HG03103 (cell line): ENCODE results near the gene GPC1.

Experiments used
- ATAC-seq: cut with Tn5 transposase; IDR thresholded peaks from one replicate; pipeline ENCODE4 v1.9.1; 2021; ENCODE audit warnings: low read depth; ENCODE audit not compliant: unreplicated experiment

Gene GPC1

GRCh38 chr2:240463866-240464481 lies 28.5 kb downstream of the GPC1 start:
- no peak for ATAC-seq

DNA sequence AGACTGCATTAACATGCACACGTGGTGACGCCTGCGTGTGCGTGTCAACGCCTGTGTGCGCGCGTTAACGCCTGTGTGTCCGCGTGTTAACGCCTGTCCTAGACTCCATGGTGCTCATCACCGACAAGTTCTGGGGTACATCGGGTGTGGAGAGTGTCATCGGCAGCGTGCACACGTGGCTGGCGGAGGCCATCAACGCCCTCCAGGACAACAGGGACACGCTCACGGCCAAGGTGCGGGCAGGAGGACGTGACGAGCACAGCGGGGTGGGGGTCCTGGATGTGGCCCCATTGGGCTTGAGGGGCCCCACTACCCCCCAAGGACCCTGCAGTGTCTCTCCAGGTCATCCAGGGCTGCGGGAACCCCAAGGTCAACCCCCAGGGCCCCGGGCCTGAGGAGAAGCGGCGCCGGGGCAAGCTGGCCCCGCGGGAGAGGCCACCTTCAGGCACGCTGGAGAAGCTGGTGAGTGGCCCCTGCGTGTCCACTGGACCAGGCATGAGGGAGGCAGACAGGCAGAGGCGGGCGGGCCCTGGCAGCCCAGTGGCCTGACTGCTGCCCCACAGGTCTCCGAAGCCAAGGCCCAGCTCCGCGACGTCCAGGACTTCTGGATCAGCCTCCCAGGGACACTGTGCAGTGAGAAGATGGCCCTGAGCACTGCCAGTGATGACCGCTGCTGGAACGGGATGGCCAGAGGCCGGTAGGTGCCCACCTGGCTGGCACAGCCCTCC lies 29.2 kb downstream of the GPC1 start:
- ATAC-seq = no peak

DNA sequence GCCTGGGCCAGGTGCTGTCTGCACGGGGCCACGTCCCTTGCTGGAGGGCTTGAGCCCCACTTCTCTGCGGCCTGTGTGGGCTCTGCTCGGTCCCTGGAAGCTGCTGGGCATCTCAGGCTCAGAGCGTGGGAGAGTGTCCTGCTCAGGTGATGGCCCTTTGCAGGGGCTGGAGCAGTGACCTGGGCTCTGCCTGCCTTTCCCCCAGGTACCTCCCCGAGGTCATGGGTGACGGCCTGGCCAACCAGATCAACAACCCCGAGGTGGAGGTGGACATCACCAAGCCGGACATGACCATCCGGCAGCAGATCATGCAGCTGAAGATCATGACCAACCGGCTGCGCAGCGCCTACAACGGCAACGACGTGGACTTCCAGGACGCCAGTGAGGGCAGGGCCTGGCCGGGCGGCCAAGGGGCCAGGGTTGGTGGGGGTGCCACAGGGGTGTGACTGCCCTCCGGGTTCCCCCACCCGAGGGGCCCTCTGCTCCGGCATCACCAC lies 29.9 kb downstream of the GPC1 start:
- no peak for ATAC-seq

GRCh38 chr2:240465765-240466578 lies 30.5 kb downstream of the GPC1 start:
- no peak for ATAC-seq

DNA sequence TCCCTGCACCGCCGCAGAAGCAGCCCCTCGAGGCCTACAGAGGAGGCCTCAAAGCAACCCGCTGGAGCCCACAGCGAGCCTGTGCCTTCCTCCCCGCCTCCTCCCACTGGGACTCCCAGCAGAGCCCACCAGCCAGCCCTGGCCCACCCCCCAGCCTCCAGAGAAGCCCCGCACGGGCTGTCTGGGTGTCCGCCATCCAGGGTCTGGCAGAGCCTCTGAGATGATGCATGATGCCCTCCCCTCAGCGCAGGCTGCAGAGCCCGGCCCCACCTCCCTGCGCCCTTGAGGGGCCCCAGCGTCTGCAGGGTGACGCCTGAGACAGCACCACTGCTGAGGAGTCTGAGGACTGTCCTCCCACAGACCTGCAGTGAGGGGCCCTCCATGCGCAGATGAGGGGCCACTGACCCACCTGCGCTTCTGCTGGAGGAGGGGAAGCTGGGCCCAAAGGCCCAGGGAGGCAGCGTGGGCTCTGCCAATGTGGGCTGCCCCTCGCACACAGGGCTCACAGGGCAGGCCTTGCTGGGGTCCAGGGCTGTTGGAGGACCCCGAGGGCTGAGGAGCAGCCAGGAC lies 31.2 kb downstream of the GPC1 start:
- no peak for ATAC-seq

DNA sequence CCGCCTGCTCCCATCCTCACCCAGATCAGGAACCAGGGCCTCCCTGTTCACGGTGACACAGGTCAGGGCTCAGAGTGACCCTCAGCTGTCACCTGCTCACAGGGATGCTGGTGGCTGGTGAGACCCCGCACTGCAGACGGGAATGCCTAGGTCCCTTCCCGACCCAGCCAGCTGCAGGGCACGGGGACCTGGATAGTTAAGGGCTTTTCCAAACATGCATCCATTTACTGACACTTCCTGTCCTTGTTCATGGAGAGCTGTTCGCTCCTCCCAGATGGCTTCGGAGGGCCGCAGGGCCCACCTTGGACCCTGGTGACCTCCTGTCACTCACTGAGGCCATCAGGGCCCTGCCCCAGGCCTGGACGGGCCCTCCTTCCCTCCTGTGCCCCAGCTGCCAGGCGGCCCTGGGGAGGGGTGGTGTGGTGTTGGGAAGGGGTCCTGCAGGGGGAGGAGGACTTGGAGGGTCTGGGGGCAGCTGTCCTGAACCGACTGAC lies 31.7 kb downstream of the GPC1 start:
- ATAC-seq = no peak

GRCh38 chr2:240467659-240468302 lies 32.3 kb downstream of the GPC1 start:
- ATAC-seq = no peak

DNA sequence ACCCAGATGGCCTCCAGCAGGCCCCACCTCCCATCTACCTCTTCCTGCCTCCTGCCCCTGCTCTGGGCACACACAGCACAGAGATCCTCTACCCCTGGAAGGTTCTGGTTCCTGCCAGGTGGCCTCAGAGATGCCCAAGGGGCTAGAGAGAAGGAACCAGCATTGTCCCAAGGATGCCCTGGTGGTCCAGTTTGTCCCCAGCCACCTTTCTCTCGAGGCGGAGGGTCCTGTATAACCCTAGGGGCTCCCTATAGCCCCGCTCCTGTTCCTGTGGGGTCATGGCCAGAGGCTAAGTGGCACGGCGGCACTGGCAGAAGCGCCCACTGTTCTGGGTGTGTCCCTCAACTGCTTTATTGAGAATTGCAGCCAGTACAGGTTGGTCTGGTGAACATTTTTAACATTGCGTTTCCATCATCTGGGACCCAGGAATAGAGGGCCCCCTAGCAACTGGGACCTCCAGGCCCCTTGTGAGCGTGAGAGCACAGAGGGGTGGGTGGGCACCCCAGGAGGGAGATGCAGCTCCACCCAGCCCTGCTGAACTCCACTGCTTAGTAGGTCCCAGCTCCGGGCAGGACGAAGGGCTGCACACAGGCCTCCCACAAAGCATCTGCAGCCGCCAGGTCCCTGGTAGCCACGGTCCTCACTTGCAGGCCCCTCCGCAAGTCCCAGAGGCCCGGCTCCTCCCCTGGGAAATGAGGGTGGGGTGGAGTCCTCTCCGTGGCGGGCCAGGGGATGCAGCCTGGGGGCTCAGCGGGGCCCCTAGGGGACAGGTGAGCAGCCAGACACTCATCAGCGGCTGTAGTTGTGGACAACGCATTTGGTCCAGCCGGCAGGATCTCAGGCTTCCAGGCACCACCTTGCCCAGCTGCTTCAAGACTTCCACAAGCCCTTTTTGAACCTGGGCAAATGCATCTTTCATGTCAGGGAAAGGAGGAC lies 33.1 kb downstream of the GPC1 start:
- no peak for ATAC-seq

GRCh38 chr2:240469239-240469636 lies 33.8 kb downstream of the GPC1 start:
- ATAC-seq = no peak

GRCh38 chr2:240469740-240470139 lies 34.3 kb downstream of the GPC1 start:
- no peak for ATAC-seq

GRCh38 chr2:240472078-240472790 lies 36.8 kb downstream of the GPC1 start:
- no peak for ATAC-seq

- ATAC-seq = no peak
Measured at GRCh38 chr2:240473211-240473610, 37.7 kb downstream of the GPC1 start.

GRCh38 chr2:240477916-240478315 lies 42.5 kb downstream of the GPC1 start:
- ATAC-seq = no peak

DNA sequence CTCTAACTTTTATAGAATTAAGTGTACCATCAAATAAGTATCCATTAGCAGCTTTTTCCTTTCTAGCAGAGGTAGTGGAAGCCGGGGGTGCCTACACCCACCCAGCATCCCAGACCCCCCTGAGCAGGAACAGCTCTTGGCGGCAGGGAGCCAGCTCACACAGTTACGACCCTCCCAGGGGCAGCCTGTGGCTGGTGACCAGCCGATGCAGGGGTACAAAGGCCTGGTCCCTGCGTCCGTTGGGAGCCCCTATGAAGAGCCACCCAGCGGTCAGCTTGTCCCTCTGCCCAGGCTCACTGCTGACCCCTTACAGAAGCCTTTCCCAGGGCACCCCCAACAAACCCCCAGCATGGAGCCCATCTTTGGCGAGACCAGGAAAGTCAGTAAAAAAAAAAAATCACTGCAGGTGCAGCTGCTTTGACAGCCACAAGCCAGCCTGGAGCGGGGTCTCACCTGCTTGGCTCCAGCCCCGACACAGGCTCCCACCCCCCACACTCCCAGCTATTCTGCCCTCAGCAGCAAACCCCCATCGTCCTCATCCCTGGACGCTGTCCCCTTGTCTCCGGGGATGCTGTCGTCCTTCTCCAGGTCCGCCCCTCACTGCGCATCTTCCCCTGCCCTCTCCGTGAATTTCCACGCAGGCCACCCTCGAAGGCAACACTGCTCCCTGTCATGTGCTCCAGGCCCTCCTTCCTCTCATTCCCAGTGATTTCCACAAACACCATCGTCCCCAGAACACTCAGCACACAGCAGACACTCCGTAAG lies 43.1 kb downstream of the GPC1 start:
- no peak for ATAC-seq

DNA sequence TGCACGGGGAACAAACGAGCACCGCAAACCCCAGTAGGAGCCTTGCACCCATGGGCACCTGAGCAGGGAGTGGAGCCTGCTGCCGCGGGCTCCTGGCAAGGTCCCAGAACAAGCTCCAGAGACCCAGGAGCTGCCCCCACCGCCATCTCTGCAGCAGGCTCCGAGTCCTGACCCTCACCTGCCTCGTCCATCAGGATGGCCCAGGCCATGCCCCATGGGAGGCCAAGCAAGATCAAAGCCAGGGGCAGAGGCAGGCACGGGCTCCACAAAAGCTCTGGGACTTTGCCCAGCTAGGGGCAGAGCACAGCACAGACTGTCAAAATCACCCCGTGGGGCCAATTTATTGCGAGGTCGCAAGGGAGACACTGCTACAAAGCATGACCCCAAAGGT lies 43.6 kb downstream of the GPC1 start:
- ATAC-seq = no peak

DNA sequence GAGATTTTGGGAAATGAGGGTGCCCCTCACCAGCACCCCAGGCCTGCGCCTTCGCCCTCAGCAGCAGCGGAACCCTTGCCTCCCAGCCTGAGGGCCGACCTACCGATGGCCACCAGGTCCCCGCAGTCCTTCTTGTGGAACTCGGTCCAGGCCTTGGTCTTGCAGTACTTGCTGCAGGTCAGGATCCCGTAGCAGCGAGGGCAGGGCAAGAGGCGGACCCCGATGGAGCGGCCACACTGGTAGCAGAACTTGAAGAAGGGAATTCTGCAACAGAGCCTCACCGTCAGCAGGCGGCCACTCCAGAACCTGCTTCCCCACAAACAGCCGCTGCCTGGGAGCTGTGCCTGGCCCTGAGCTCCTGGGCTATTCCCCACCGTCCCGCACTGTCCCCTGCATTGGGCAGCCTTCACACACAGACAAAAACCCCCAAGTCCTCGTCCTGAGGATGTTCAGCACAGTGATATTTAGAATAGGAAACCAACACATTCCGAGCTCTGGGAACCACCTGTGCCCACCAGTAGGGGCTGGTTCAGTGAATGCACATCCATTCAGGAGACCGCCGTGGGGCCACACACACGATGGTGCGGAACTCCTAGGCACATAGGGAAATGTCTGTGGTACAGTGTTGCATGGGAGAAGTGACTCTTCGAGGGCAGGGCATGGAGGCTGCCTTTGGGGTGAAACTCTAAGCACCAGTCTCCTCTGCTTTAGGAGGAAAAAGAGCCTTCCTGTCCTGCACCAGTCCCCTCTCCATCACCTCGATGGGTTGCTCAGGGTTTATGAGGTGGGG lies 45.6 kb downstream of the GPC1 start:
- ATAC-seq = no peak

DNA sequence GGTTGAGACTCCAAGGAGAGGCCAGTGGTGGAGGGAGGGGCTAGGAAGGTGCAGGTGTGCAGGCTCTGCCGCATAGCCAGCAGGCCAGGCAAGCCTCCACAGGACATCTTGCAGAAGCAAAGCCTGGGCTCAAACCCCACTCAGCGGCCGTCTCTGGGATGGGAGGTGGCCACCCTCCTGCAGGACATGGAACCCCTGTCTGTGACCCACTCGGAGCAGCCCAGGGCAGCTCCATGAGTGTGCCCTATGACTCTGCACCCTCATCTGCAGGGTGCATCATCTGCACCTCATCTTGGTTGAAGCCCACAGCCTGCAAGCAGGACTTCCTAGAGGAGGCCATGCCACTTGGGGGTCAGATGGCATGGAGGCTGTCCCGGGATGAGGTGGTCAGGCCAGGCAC lies 46.3 kb downstream of the GPC1 start:
- ATAC-seq = no peak
